Osteoblast (primary cell): ENCODE data around the gene CHRNA5. TPM values are rescaled to one million over a fixed set of nuclear protein-coding genes. Genes with fewer than 3 reads are reported as not detected.
A peak's percentile ranks its signal among the peaks of the same experiment; 100 is the strongest.

Source experiments
- DNase-seq: peaks from one replicate; pipeline ENCODE4 v3.0.0; 2011; ENCODE audit warnings: low spot score, mixed read lengths; ENCODE audit not compliant: insufficient read length; ENCODE audit errors: missing footprints
- H2AFZ ChIP-seq: 2 replicates; pipeline ENCODE4 v1.6.0; 2011; ENCODE audit warnings: mild to moderate bottlenecking, low read length
- H3K27ac ChIP-seq: 2 replicates; pipeline ENCODE4 v1.5.1; 2011; ENCODE audit warnings: mild to moderate bottlenecking, low read depth, low read length, moderate library complexity
- H3K27me3 ChIP-seq: 2 replicates; pipeline ENCODE4 v1.6.0; 2012; ENCODE audit warnings: mild to moderate bottlenecking, control low read depth, inconsistent platforms, low read length, moderate library complexity; ENCODE audit not compliant: insufficient read depth
- H3K36me3 ChIP-seq: 2 replicates; pipeline ENCODE4 v1.5.1; 2011; ENCODE audit warnings: mild to moderate bottlenecking, low read length, control low read depth, moderate library complexity; ENCODE audit not compliant: insufficient read depth
- H3K4me1 ChIP-seq: 2 replicates; pipeline ENCODE4 v1.5.1; 2011; ENCODE audit warnings: mild to moderate bottlenecking, low read length, control low read depth, moderate library complexity; ENCODE audit not compliant: insufficient read depth
- H3K4me2 ChIP-seq: 2 replicates; pipeline ENCODE4 v1.6.0; 2011; ENCODE audit warnings: mild to moderate bottlenecking, low read length; ENCODE audit not compliant: insufficient read depth
- H3K4me3 ChIP-seq: fragments of 200-600 bp; sonication (generic); 3 replicates; pipeline ENCODE4 v1.5.1; 2012; ENCODE audit warnings: mild to moderate bottlenecking, low read length, inconsistent platforms; ENCODE audit not compliant: insufficient read depth
- H3K79me2 ChIP-seq: 2 replicates; pipeline ENCODE4 v1.6.0; 2012; ENCODE audit warnings: mild to moderate bottlenecking, low read length, control low read depth, inconsistent platforms; ENCODE audit not compliant: insufficient read depth
- H3K9me3 ChIP-seq: 2 replicates; pipeline ENCODE4 v1.5.1; 2011; ENCODE audit warnings: low read depth, low read length, control low read depth
- H4K20me1 ChIP-seq: 2 replicates; pipeline ENCODE4 v1.6.0; 2012; ENCODE audit warnings: mild to moderate bottlenecking, low read length, control low read depth; ENCODE audit not compliant: insufficient read depth
- CTCF ChIP-seq: IDR thresholded peaks from 2 replicates; pipeline ENCODE4 v1.5.1; 2011; ENCODE audit warnings: mild to moderate bottlenecking, low read depth, low read length, moderate library complexity; ENCODE audit errors: extremely low read depth
- total RNA-seq: library from RNA; depleted of rRNA; stranded (reverse); fragments of >200 nt; gene quantifications from 2 replicates; pipeline ENCODE4 v1.2.3, GENCODE V29; 2012

CHRNA5 gene
- total RNA-seq, 1 donor: 0.36 TPM

GRCh38 chr15:78618490-78618934 is 53.2 kb downstream of the CHRNA5 start:
- Histone ChIP-seq H2AFZ (no peak overlapping the region), H3K36me3 (no peaks in the 10 kb centered on the region)

GRCh38 chr15:78619022-78619950 is 54.0 kb downstream of the CHRNA5 start:
- H3K4me2 ChIP-seq: peak overlapping the region; percentile 49
- no peak overlapping the region for H3K4me3 ChIP-seq

More at GRCh38 chr15:78618490-78618934, 53.2 kb downstream of the CHRNA5 start:
- H3K79me2 ChIP-seq: no peaks in the 10 kb centered on the region
- no peaks in the 10 kb centered on the region for H4K20me1 ChIP-seq
- H3K4me3 ChIP-seq: no peak overlapping the region
- H3K4me1 ChIP-seq: peaks cover 3% of the 10 kb centered on the region
- DNase-seq: peak; percentile 99
- H3K27ac ChIP-seq: no peak overlapping the region
- no peaks in the 10 kb centered on the region for H3K9me3 ChIP-seq
- peak; percentile 89 for TF ChIP-seq CTCF
- H3K27me3 ChIP-seq: peaks cover 45% of the 10 kb centered on the region
- H3K4me2 ChIP-seq: peak overlapping the region; percentile 49

GRCh38 chr15:78620021-78620526 is 54.8 kb downstream of the CHRNA5 start:
- no peak overlapping the region for H2AFZ ChIP-seq
- DNase-seq: peak; percentile 91
- no peaks in the 10 kb centered on the region for H4K20me1 ChIP-seq

More at GRCh38 chr15:78619022-78619950, 54.0 kb downstream of the CHRNA5 start:
- Histone ChIP-seq H2AFZ (no peak overlapping the region), H3K79me2 (no peaks in the 10 kb centered on the region), H3K36me3 (no peaks in the 10 kb centered on the region), H4K20me1 (no peaks in the 10 kb centered on the region), H3K27ac (no peak overlapping the region), H3K4me1 (peaks cover 3% of the 10 kb centered on the region), H3K9me3 (no peaks in the 10 kb centered on the region), H3K27me3 (peaks cover 46% of the 10 kb centered on the region)
- peak; percentile 72 for DNase-seq
- TF ChIP-seq CTCF: no peak

More at GRCh38 chr15:78620021-78620526, 54.8 kb downstream of the CHRNA5 start:
- Histone ChIP-seq H3K4me2 (no peak overlapping the region), H3K79me2 (no peaks in the 10 kb centered on the region), H3K27ac (no peak overlapping the region), H3K36me3 (no peaks in the 10 kb centered on the region), H3K4me3 (no peak overlapping the region), H3K9me3 (no peaks in the 10 kb centered on the region), H3K27me3 (peaks cover 47% of the 10 kb centered on the region), H3K4me1 (peaks cover 3% of the 10 kb centered on the region)
- TF ChIP-seq CTCF: no peak
